Ramos (cell line): ENCODE measurements around the gene SPOCD1.

Experiments used
- in situ Hi-C: fragments of 300-500 bp; cut with MboI; formaldehyde crosslinking; loops from one replicate; pipeline ENCODE4 v1.14.3; 2022; ENCODE audit warnings: low sequenced_read_pairs; ENCODE audit not compliant: unreplicated experiment

SPOCD1 gene

GRCh38 chr1:31746687-31747086 lies 69.1 kb downstream of the SPOCD1 start:
- in situ Hi-C loops, result no loop called here

- in situ Hi-C loops, result no loop called here
Observed at GRCh38 chr1:31745946-31746670, 69.7 kb downstream of the SPOCD1 start.

GRCh38 chr1:31745096-31745945 lies 70.5 kb downstream of the SPOCD1 start:
- in situ Hi-C loops, result no loop called here

- in situ Hi-C loops, result no loop called here
Observed at GRCh38 chr1:31744165-31744888, 71.5 kb downstream of the SPOCD1 start.

- in situ Hi-C loops, result no loop called here
Observed at GRCh38 chr1:31742462-31743212, 73.2 kb downstream of the SPOCD1 start.
